D721Med (cell line): Measurements from ENCODE around the gene MGAT5B.

Experiments
- DNase-seq: peaks from one replicate; pipeline ENCODE4 v3.0.0; 2011; ENCODE audit warnings: low spot score; ENCODE audit not compliant: insufficient read length
- FAIRE-seq: peaks from 2 replicates; lab custom pipeline; 2011; peaks lifted over from hg19 to GRCh38; lab: Jason Lieb, UNC
- CTCF ChIP-seq: IDR thresholded peaks from 2 replicates; pipeline ENCODE4 v1.5.1; 2012; ENCODE audit warnings: mild to moderate bottlenecking, control low read depth; ENCODE audit not compliant: insufficient read depth; ENCODE audit errors: missing control alignments

The MGAT5B gene

GRCh38 chr17:76892329-76892728, 24.1 kb downstream of the MGAT5B start:
- FAIRE-seq = no peak
- no peak for DNase-seq
- TF ChIP-seq CTCF = no peak

- DNase-seq = no peak
- no peak for FAIRE-seq
- no peak for TF ChIP-seq CTCF
Observed at GRCh38 chr17:76893623-76894334, 25.6 kb downstream of the MGAT5B start.

- TF ChIP-seq CTCF = no peak
- DNase-seq = no peak
- FAIRE-seq = no peak
Observed at GRCh38 chr17:76894842-76895241, 26.6 kb downstream of the MGAT5B start.

GRCh38 chr17:76897023-76897422, 28.8 kb downstream of the MGAT5B start:
- no peak for DNase-seq
- TF ChIP-seq CTCF = no peak
- FAIRE-seq = no peak

- no peak for TF ChIP-seq CTCF
- FAIRE-seq (no peak), DNase-seq (no peak)
Observed at GRCh38 chr17:76899414-76899813, 31.2 kb downstream of the MGAT5B start.

- TF ChIP-seq CTCF = no peak
- no peak for DNase-seq
- FAIRE-seq = no peak
Observed at GRCh38 chr17:76900723-76901122, 32.5 kb downstream of the MGAT5B start.

- DNase-seq (no peak), FAIRE-seq (no peak)
- no peak for TF ChIP-seq CTCF
Observed at GRCh38 chr17:76901542-76902197, 33.5 kb downstream of the MGAT5B start.
